GM23338 (cell line): Measurements from ENCODE around the gene FAM227A. TPM values are rescaled to one million over a fixed set of nuclear protein-coding genes. Genes with fewer than 3 reads are reported as not detected.
A peak's percentile ranks its signal among the peaks of the same experiment; 100 is the strongest.

ENCODE experiments used
- ATAC-seq: fragments of 200-7000 bp; cut with Tn5 transposase; 3 replicates; pipeline ENCODE4 v1.9.1; 2020
- DNase-seq: peaks from one replicate; pipeline ENCODE4 v3.0.0-alpha.2; 2015; ENCODE audit warnings: low spot score
- H2AFZ ChIP-seq: fragments of 200-600 bp; sonication (generic); 2 replicates; pipeline ENCODE4 v1.8.0; 2016; ENCODE audit warnings: antibody characterized with exemption, mild to moderate bottlenecking, moderate library complexity
- H3F3A ChIP-seq: fragments of 200-600 bp; sonication (generic); replicated peaks from 2 replicates; pipeline ENCODE4 v1.8.0; 2017; ENCODE audit warnings: antibody characterized with exemption, mixed run types, low read depth
- H3K27ac ChIP-seq: fragments of 200-600 bp; sonication (generic); 2 replicates; pipeline ENCODE4 v1.6.1; 2016; ENCODE audit warnings: low read depth
- H3K27me3 ChIP-seq: fragments of 200-600 bp; sonication (generic); 2 replicates; pipeline ENCODE4 v1.8.0; 2016; ENCODE audit warnings: mild to moderate bottlenecking, mixed run types, moderate library complexity; ENCODE audit not compliant: insufficient read depth
- H3K36me3 ChIP-seq: fragments of 200-600 bp; sonication (generic); 2 replicates; pipeline ENCODE4 v1.8.0; 2016; ENCODE audit warnings: mild to moderate bottlenecking; ENCODE audit not compliant: insufficient read depth
- H3K4me1 ChIP-seq: fragments of 200-600 bp; sonication (generic); 2 replicates; pipeline ENCODE4 v1.8.0; 2016; ENCODE audit warnings: mild to moderate bottlenecking, moderate library complexity; ENCODE audit not compliant: insufficient read depth
- H3K4me2 ChIP-seq: fragments of 200-600 bp; sonication (generic); 2 replicates; pipeline ENCODE4 v1.7.1; 2017; ENCODE audit warnings: mixed run types
- H3K4me3 ChIP-seq: fragments of 200-600 bp; sonication (generic); 2 replicates; pipeline ENCODE4 v1.6.1; 2016; ENCODE audit warnings: mixed run types
- H3K79me2 ChIP-seq: fragments of 200-600 bp; sonication (generic); replicated peaks from 2 replicates; pipeline ENCODE4 v1.8.0; 2017; ENCODE audit warnings: mild to moderate bottlenecking; ENCODE audit not compliant: insufficient read depth
- H3K9me2 ChIP-seq: fragments of 200-600 bp; sonication (generic); 2 replicates; pipeline ENCODE4 v1.8.0; 2017; ENCODE audit not compliant: insufficient read depth
- H4K20me1 ChIP-seq: fragments of 200-600 bp; sonication (generic); replicated peaks from 2 replicates; pipeline ENCODE4 v1.8.0; 2017; ENCODE audit warnings: mild to moderate bottlenecking; ENCODE audit not compliant: insufficient read depth
- H3K27ac Mint-ChIP-seq: 2 replicates; pipeline ENCODE4 v1.8.0; 2020; ENCODE audit warnings: inconsistent platforms, mild to moderate bottlenecking, moderate library complexity, mixed read lengths
- H3K27me3 Mint-ChIP-seq: 3 replicates; pipeline ENCODE4 v1.8.0; 2022; ENCODE audit warnings: low read depth, mild to moderate bottlenecking, moderate library complexity, mixed read lengths, inconsistent platforms; ENCODE audit not compliant: insufficient read depth, poor library complexity
- H3K36me3 Mint-ChIP-seq: 3 replicates; pipeline ENCODE4 v1.8.0; 2021; ENCODE audit warnings: low read depth, mild to moderate bottlenecking, inconsistent platforms, moderate library complexity, mixed read lengths
- H3K4me1 Mint-ChIP-seq: 3 replicates; pipeline ENCODE4 v1.8.0; 2020; ENCODE audit warnings: mild to moderate bottlenecking, inconsistent platforms, mixed read lengths
- H3K4me3 Mint-ChIP-seq: 3 replicates; pipeline ENCODE4 v1.8.0; 2021; ENCODE audit warnings: moderate library complexity, mild to moderate bottlenecking, inconsistent platforms, mixed read lengths
- H3K9me3 Mint-ChIP-seq: 3 replicates; pipeline ENCODE4 v1.8.0; 2020; ENCODE audit warnings: moderate library complexity, mild to moderate bottlenecking, inconsistent platforms, mixed read lengths
- CREB1 ChIP-seq: fragments of 250-450 bp; sonication (Bioruptor Pico); IDR thresholded peaks from 2 replicates; pipeline ENCODE4 v1.5.0; 2020; ENCODE audit warnings: low read depth, mild to moderate bottlenecking, moderate library complexity
- CTCF ChIP-seq, 2 experiments: fragments of 200-600 bp in 1 of 2; sonication (generic) in 1 of 2; conservative IDR thresholded peaks; 2 replicates each; pipeline versions ENCODE4 v1.5.1 to v1.6.1; 2016 to 2017; ENCODE audit warnings: antibody characterized with exemption in 2 of 2, low read depth in 2 of 2, mild to moderate bottlenecking in 2 of 2, moderate library complexity in 1 of 2
- POLR2AphosphoS5 ChIP-seq: IDR thresholded peaks from 2 replicates; pipeline ENCODE4 v1.6.1; 2016; ENCODE audit warnings: antibody characterized with exemption, low read depth
- ZNF331 ChIP-seq: fragments of 250-450 bp; sonication (Bioruptor Pico); IDR thresholded peaks from 2 replicates; pipeline ENCODE4 v1.5.0; 2020; ENCODE audit warnings: low read depth, mild to moderate bottlenecking, moderate library complexity
- ZNF462 ChIP-seq: fragments of 250-450 bp; sonication (Bioruptor Pico); IDR thresholded peaks from 2 replicates; pipeline ENCODE4 v1.5.0; 2020; ENCODE audit warnings: mild to moderate bottlenecking, moderate library complexity
- polyA plus RNA-seq: library from polyadenylated mRNA; unstranded; fragments of >200 nt; fragmentation: Nextera tagmentation; extraction: Ambion mirVana; gene quantifications from 2 replicates; pipeline ENCODE4 v1.2.1, GENCODE V29; 2016
- total RNA-seq: library from RNA; depleted of rRNA; stranded (reverse); fragments of >200 nt; shearing (Covaris generic); gene quantifications from 2 replicates; pipeline ENCODE4 v1.2.3, GENCODE V29; 2014

The FAM227A gene
- total and polyA plus RNA-seq, 2 experiments from 2014 or later = 5.8 to 11.0 TPM

DNA sequence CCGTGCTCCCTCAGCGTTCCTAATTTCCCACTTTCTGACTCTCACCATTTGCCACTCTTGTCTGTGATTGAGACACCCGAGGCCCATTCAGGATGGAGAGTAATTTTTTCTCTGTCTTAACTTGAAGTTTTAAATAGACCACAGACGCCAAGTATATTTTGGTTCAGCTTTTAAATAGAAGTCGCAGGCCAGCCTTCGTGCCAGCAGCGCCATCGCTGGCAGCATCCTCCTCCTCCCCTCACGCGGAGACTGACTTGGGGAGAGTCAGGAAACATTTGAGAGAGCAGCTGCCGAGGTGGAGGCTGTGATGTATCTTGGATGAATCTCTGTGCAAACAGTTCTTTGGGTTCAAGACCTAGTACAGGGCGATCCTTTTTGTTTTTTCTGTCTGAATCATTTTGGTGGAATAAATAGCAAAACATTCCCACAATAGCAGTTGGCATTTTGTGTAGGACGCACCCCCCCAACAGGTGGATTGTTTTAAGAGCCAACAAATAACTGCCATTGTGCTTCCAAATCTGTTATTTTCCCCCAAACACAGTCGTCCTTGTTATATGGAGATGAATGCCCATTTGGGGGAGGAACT lies 85.3 kb downstream of the FAM227A start:
- DNase-seq (peak; percentile 66), ATAC-seq (peak; percentile 52)
- no peaks in the 10 kb centered on the region for H3K9me2 ChIP-seq
- no peaks in the 10 kb centered on the region for H4K20me1 ChIP-seq
- Mint-ChIP-seq H3K27ac (peak overlapping the region; percentile 87), H3K4me1 (peaks cover 25% of the 10 kb centered on the region), H3K9me3 (no peaks in the 10 kb centered on the region), H3K36me3 (no peaks in the 10 kb centered on the region; the same call in 2 of the 3 replicates), H3K27me3 (peaks cover 7% of the 10 kb centered on the region), H3K4me3 (peak overlapping the region; percentile 84)
- peak overlapping the region; percentile 63 for H3K4me3 ChIP-seq
- no peaks in the 10 kb centered on the region for H3K79me2 ChIP-seq
- H3K27ac ChIP-seq = peak overlapping the region; percentile 89
- H3K4me2 ChIP-seq = peak overlapping the region; percentile 81
- no peaks in the 10 kb centered on the region for H3K36me3 ChIP-seq
- H2AFZ ChIP-seq = peak overlapping the region; percentile 66
- H3K4me1 ChIP-seq = peaks cover 23% of the 10 kb centered on the region
- H3F3A ChIP-seq = no peaks in the 10 kb centered on the region
- H3K27me3 ChIP-seq = no peaks in the 10 kb centered on the region
- TF ChIP-seq CREB1 (CRISPR knock-in tag) = 0 out of 2 replicates have a peak, but pooled peaks have one; percentile 1
- TF ChIP-seq ZNF331 (CRISPR knock-in tag) = no peak
- TF ChIP-seq CTCF (conservative IDR thresholded peaks at IDR 0.05; ENCODE audit: low read depth in 2 of 2) = peak; percentile 15 to 28; a peak in 3 of 4 replicates

GRCh38 chr22:38569972-38570778 lies 86.0 kb downstream of the FAM227A start, which contains the start of gene DMC1:
Gene DMC1, minus strand, starts transcription at chr22:38570183. Its CDS starts 1,927 bp downstream, at chr22:38568256.
- TF ChIP-seq POLR2AphosphoS5 (peak; percentile 64), ZNF462 (CRISPR knock-in tag) (no peak), CREB1 (CRISPR knock-in tag) (peak; percentile 13; the same call in 1 of the 2 replicates)
- H3K27ac Mint-ChIP-seq = peak within 1 kb of the TSS; percentile 97

More at GRCh38 chr22:38569972-38570778, 86.0 kb downstream of the FAM227A start, which contains the start of gene DMC1:
- peak within 1 kb of the TSS; percentile 82 for H3K4me3 ChIP-seq
- Mint-ChIP-seq H3K27me3 (peaks cover 7% of the 10 kb centered on the region), H3K9me3 (no peaks in the 10 kb centered on the region), H3K4me1 (peaks cover 25% of the 10 kb centered on the region), H3K36me3 (no peaks in the 10 kb centered on the region; the same call in 2 of the 3 replicates), H3K4me3 (peak within 1 kb of the TSS; percentile 84)
- peak; percentile 86 for ATAC-seq
- H3K4me2 ChIP-seq = peak within 1 kb of the TSS; percentile 88
- H3K27ac ChIP-seq = peak within 1 kb of the TSS; percentile 90
- no peaks in the 10 kb centered on the region for H4K20me1 ChIP-seq
- H3K36me3 ChIP-seq = no peaks in the 10 kb centered on the region
- no peaks in the 10 kb centered on the region for H3K79me2 ChIP-seq
- peak; percentile 99 for DNase-seq
- no peaks in the 10 kb centered on the region for H3K9me2 ChIP-seq
- H3K27me3 ChIP-seq = no peaks in the 10 kb centered on the region
- no peaks in the 10 kb centered on the region for H3F3A ChIP-seq
- peaks cover 23% of the 10 kb centered on the region for H3K4me1 ChIP-seq
- H2AFZ ChIP-seq = peak within 1 kb of the TSS; percentile 97
